HG02973 (cell line): ENCODE data around the gene TTLL10.

ENCODE experiments used
- ATAC-seq: cut with Tn5 transposase; IDR thresholded peaks from one replicate; pipeline ENCODE4 v1.9.1; 2021; ENCODE audit warnings: moderate library complexity; ENCODE audit not compliant: unreplicated experiment

The TTLL10 gene

DNA sequence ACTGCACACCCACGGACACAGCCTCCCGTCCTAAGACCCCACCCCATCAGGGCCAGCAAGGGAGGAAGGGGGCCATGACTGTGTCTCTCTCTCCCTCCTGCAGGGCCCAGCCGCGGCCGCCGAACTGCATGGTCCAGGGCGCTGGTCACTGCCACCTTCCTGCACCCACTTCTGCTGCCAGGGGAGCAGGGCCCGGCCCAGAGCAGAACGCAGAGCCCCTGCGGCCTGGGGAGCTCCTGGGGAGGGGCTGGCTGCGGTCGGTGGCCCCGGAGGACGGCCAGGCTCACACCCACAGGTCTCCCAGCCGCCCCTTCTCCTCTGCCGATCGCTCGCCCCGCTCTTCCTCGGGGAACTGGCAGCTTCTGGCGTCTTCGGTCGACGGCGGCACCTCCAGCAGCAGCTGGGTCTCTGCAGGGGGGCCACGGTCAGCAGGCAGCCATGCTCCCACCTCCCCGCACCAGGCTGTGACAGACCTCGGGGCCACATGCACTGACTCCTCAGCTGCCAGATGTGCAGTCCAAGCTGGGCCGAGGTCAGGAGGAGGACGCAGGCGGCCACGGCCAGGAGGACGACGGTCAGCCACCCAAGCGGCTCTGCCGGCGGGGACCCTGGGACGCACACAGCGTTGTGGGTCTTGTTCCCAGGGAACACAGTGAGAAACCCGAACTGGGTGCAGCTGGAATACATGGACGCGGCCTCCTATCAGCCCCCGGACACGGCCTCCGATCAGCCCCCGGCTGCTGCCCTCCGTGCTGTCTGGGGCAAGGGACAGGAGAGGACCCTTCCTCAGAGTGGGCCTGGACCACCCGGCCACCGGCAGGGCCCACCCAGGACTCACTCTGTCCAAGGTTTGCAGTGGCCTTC lies 30.1 kb downstream of the TTLL10 start:
- ATAC-seq: no peak

DNA sequence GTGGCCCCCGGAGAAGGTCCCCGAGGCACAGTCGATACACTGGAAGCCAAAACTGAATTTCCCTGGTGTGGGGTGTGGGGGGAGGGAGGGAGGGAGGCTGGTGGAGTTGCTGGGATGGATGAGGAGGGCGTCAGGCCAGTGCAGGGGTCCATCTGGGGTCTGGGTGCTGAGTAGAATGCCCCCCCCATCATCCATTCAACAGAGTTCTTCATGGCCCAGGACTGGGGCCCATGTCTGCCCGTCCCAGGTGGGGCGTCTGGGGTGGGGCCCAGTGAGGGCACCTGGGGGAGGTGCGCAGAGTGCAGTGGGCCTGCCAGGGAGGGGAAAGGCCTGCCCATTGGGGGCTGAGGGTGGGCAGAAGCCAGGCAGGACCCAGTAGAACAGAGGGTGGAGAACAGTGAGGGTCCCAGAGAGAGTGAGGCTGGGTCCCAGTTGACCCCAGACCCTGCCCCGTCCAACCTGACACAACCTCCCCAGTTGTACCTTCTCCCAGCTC lies 30.8 kb downstream of the TTLL10 start:
- ATAC-seq: no peak

DNA sequence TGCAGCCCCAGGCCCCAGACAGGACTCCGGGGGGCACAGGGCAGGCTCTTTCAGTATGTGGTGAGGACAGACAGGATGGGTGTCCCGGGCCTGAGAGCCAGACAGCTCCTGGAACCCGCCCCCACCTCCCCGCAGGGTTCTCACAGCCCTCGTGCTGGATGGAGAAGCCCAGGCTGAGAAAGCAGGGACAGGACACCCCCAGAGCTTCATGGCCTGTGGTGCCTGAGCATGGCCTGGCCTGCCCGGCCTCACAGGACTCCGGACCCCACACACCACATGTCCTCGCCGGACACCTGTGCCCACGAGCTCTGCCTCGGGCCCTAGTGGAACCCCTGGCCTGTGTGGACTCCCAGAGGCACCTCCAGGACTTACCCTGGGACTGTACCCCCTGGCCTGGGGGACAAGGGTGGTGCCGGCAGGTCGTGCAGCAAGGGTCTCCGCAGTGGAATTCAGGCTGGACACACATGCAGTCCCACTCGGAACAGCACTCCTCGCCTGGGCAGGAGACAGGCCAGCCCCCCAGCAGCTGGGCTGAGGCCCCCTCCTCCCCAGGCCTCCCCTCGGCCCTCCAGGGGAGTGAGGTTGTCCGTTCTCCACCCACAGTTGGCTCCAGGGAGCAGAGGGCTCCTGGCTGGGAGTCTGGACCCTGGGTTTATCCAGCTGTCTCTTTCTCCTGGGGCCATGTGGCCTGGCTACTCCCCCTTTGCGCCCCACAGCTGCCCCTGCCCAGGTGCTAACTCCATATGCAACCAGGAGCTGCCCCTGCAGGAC lies 31.5 kb downstream of the TTLL10 start:
- no peak for ATAC-seq

GRCh38 chr1:1205769-1206375 lies 32.2 kb downstream of the TTLL10 start:
- no peak for ATAC-seq

- ATAC-seq: no peak
Observed at GRCh38 chr1:1206376-1206965, 32.8 kb downstream of the TTLL10 start, which contains the start of gene TNFRSF18. Gene TNFRSF18 (minus strand): TSS chr1:1206592. CDS start chr1:1206571, 21 bp downstream.

DNA sequence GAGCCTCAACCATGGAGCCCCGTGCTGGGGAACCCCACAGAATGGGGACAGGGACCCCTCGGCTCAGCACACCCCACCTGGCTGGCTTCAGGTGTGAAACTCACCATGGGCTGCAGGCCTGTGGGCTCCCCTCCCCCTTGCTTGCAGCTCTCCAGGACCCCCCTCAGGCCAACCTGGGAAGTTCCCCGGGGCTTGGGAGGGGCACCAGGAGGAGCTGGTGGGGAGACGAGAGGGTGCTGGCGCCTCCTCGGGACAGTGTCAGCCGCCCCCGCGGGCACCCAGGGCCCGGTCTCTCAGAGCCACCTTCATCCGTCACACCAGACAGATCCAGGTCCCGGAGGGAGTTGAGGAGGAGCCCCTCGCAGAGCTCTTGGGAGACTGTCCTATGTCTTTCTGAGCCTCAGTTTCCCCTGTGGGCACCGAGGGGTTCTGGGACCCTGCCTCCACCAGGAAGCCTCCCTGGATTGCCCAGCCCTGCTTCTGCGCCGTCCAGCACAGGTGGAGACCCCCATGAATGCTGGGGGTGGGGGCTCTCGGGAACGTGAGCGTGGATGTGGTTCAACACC lies 33.4 kb downstream of the TTLL10 start:
- ATAC-seq: no peak

- no peak for ATAC-seq
Observed at GRCh38 chr1:1207571-1207892, 33.9 kb downstream of the TTLL10 start.

- no peak for ATAC-seq
Observed at GRCh38 chr1:1208713-1209433, 35.2 kb downstream of the TTLL10 start.

- no peak for ATAC-seq
Observed at GRCh38 chr1:1210726-1211540, 37.3 kb downstream of the TTLL10 start.

- no peak for ATAC-seq
Observed at GRCh38 chr1:1211541-1212441, 38.1 kb downstream of the TTLL10 start.

- ATAC-seq: no peak
Observed at GRCh38 chr1:1212780-1213344, 39.2 kb downstream of the TTLL10 start.

GRCh38 chr1:1213345-1214265 lies 39.9 kb downstream of the TTLL10 start, which contains the start of gene TNFRSF4:
Gene TNFRSF4 (minus strand): TSS chr1:1214153. CDS start chr1:1214127, 26 bp downstream.
- no peak for ATAC-seq

DNA sequence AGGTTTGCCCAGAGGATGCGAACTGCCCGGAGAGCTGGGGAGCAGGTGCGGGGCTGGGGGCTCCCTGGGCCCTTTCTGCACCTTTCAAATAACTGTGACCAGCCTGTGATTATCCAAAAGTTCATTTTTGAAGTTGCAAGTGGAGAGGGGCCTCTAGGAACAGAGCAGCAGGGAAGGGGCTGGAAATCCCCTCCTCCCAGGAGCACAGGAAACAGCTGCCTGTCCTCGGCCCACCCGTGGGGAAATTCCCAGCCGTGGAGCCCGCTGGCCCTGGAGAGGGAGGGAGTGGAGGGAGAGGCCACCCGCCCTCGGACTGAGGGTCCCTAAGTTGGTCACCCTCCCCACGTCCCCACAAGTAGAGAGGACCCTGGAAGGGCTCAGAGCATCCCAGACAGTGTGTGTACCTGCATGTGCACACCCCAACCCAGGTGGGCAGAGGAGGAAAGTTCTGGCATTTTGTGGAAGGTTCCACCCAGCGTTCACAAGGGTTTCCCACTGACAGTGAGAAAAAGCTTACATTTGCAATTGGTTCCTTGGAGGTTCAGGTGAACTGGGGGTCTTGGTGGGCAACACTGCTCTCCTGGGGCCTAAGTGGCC lies 41.5 kb downstream of the TTLL10 start:
- ATAC-seq: no peak

DNA sequence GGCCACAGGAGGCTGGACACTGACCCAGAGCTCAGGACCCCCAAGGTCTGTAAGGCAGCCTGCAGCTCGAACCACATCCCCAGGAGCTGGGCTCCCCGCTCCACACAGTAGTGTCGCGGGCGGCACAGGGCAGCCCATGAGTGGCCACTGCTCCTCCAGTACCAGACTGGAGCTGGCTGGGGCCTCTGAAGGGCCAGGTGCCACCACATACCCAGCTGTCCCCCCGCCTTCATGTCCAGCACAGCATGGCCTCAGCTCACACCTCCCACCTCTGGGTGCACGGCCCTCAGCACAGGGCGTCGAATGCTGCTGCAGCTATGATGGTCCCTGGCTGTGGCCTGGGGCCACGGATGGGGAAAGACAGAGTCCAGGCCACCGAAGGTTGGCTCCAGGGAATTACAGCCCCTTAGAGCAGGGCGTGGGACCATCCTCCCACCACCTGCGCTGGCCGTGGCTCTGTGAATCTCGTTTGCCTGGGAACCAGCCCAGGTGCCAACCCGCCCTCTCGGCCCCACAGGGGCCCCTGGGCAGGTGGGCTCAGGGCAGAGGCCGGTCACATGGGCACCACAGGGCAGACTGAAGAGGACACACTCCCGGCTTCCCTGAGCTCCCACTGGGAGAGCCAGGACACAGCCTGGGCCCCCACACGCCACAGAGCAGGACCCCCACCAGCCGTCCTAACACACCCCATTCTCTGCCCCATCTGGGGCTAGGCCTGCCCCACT lies 42.4 kb downstream of the TTLL10 start:
- no peak for ATAC-seq

- no peak for ATAC-seq
Observed at GRCh38 chr1:1216770-1217620, 43.3 kb downstream of the TTLL10 start.
